ENCODE results near the gene NFIA. TPM values are rescaled to one million over a fixed set of nuclear protein-coding genes. Genes with fewer than 3 reads are reported as not detected.

NFIA gene
- total and polyA plus RNA-seq, 9 of the 15 experiments (the other 6 are each of a cell fraction or from before 2014, with no cell fraction given) = 5.3 to 24.9 (median 9.8) TPM

- TF ChIP-seq CEBPG (CRISPR knock-in tag; IDR thresholded peaks at IDR 0.05) (no peak), CEBPG (tag; conservative IDR thresholded peaks at IDR 0.05 in 1 of 2, IDR thresholded peaks at IDR 0.05 in 1 of 2) (0 out of 4 replicates have a peak, but pooled peaks have one; percentile 19 to 48), SMARCA4 (IDR thresholded peaks at IDR 0.05) (peak; percentile 26; the same call in 1 of the 2 replicates), PHF21A (IDR thresholded peaks at IDR 0.05; ENCODE audit: borderline replicate concordance, low read depth) (peak; percentile 44; the same call in 1 of the 2 replicates), CEBPB (tag; IDR thresholded peaks at IDR 0.05) (peak; percentile 49), PBX2 (CRISPR knock-in tag; IDR thresholded peaks at IDR 0.05; ENCODE audit: low read depth) (no peak), PBX2 (tag; conservative IDR thresholded peaks at IDR 0.05; ENCODE audit: low read depth) (peak; percentile 50), ZNF384 (IDR thresholded peaks at IDR 0.05; ENCODE audit: low read depth, low read length) (peak; percentile 58; the same call in 1 of the 2 replicates), RCOR1 (IDR thresholded peaks at IDR 0.05; ENCODE audit: borderline replicate concordance in 1 of 2, low read depth in 2 of 2, low read length in 2 of 2) (peak in 1 of 2 experiments; percentile 19; a peak in 1 of 4 replicates), CREB1 (IDR thresholded peaks at IDR 0.05) (no peak), CREB1 (CRISPR knock-in tag; IDR thresholded peaks at IDR 0.05) (no peak), BRD9 (IDR thresholded peaks at IDR 0.05; ENCODE audit: low read depth, partially characterized antibody) (peak; percentile 29), NFATC3 (IDR thresholded peaks at IDR 0.05) (0 out of 2 replicates have a peak, but pooled peaks have one; percentile 32), NCOA1 (IDR thresholded peaks at IDR 0.05; ENCODE audit: low read depth) (no peak)
Measured at GRCh38 chr1:61084491-61085031, 2.2 kb downstream of the NFIA start (continued).
